D721Med (cell line): ENCODE results near the gene THSD4.

Experiments
- DNase-seq: peaks from one replicate; pipeline ENCODE4 v3.0.0; 2011; ENCODE audit warnings: low spot score; ENCODE audit not compliant: insufficient read length
- FAIRE-seq: peaks from 2 replicates; lab custom pipeline; 2011; peaks lifted over from hg19 to GRCh38; lab: Jason Lieb, UNC
- CTCF ChIP-seq: IDR thresholded peaks from 2 replicates; pipeline ENCODE4 v1.5.1; 2012; ENCODE audit warnings: mild to moderate bottlenecking, control low read depth; ENCODE audit not compliant: insufficient read depth; ENCODE audit errors: missing control alignments

The THSD4 gene

GRCh38 chr15:71323584-71323983 lies 208.3 kb downstream of the THSD4 start:
- no peak for DNase-seq
- TF ChIP-seq CTCF, result no peak
- FAIRE-seq, result no peak

GRCh38 chr15:71325481-71325880 lies 210.2 kb downstream of the THSD4 start:
- DNase-seq (no peak), FAIRE-seq (no peak)
- no peak for TF ChIP-seq CTCF

- no peak for TF ChIP-seq CTCF
- DNase-seq, result no peak
- no peak for FAIRE-seq
Measured at GRCh38 chr15:71328453-71328852, 213.2 kb downstream of the THSD4 start.

GRCh38 chr15:71329041-71329440 lies 213.8 kb downstream of the THSD4 start:
- DNase-seq (no peak), FAIRE-seq (no peak)
- no peak for TF ChIP-seq CTCF

DNA sequence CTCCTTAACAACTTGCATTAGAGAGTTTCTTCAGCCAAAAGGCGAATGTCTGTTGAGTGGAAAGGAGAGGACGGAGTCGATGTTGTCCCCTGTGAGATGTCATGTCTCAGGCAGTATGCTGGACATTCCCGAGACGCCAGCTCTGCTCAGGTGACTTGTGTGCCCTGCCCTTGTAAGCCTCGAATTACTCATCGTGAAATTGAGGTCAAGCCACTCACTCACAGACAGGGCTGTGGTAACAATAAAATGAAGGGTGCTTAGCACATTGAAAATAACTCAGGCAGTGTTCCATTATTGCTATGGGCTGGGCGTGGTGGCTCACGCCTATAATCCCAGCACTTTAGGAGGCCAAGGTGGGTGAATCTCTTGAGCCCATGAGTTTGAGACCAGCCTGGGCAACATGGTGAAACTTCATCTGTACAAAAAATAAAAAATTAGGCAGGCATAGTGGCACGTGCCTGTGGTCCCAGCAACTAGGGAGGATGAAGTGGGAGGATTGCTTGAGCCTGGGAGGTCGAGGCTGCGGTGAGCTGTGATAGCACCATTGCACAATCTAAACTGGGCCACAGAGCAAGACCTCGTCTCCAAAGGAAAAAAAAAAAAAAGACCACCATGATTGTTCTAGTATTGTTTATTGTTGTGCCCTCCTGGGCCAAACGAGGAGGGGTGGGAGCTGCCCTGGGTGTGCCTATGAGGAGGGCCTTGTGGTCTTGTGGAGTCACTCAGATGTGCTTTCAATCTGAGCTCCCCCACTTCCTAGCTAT lies 214.4 kb downstream of the THSD4 start:
- DNase-seq, result no peak
- FAIRE-seq, result no peak
- no peak for TF ChIP-seq CTCF

- FAIRE-seq (no peak), DNase-seq (no peak)
- no peak for TF ChIP-seq CTCF
Measured at GRCh38 chr15:71330638-71331162, 215.4 kb downstream of the THSD4 start.

DNA sequence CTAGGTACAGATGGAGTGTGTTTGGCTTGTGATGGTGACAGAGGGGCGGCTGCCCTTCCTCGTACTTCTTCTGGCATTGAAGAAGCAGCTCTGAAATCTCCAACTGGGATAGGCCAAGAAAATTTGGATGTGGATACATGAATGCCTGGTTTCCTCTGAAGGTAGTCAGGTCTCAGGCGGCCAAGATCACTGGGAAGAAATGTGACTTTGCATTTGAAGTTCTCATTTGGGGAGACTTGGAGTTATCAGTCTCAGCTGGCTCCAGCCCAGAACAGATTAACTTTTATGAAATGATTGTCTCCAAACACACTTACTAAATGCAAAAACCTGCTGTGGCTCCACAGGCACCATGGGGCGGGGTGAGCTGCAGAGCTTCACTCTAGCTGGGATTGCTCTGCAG lies 215.9 kb downstream of the THSD4 start:
- FAIRE-seq, result no peak
- DNase-seq, result no peak
- no peak for TF ChIP-seq CTCF
